Spinal cord (tissue), 10 donors: ENCODE results near the gene FAM78B. TPM values are rescaled to one million over a fixed set of nuclear protein-coding genes. Genes with fewer than 3 reads are reported as not detected.

ENCODE experiments used
- DNase-seq, 6 donors: peaks; one replicate each; pipeline versions ENCODE4 v3.0.0 to v3.0.0-alpha.2; 2013 to 2015; ENCODE audit warnings: low spot score in 6 of 6, low read depth in 4 of 6
- H3K27ac ChIP-seq: one replicate; pipeline ENCODE4 v1.5.1; 2013; ENCODE audit warnings: low read depth, low read length, control low read depth
- H3K27me3 ChIP-seq: one replicate; pipeline ENCODE4 v1.6.1; 2013; ENCODE audit warnings: low read length; ENCODE audit not compliant: control insufficient read depth, insufficient read depth
- H3K36me3 ChIP-seq: one replicate; pipeline ENCODE4 v1.6.1; 2013; ENCODE audit warnings: low read length; ENCODE audit not compliant: control insufficient read depth, insufficient read depth
- H3K4me1 ChIP-seq: one replicate; pipeline ENCODE4 v1.6.1; 2013; ENCODE audit warnings: low read length; ENCODE audit not compliant: control insufficient read depth, insufficient read depth
- H3K4me3 ChIP-seq: one replicate; pipeline ENCODE4 v1.5.1; 2013; ENCODE audit warnings: low read depth, low read length, control low read depth
- H3K9me3 ChIP-seq: one replicate; pipeline ENCODE4 v1.6.1; 2013; ENCODE audit warnings: low read length; ENCODE audit not compliant: control insufficient read depth, insufficient read depth
- WGBS: methylation state at CpG from one replicate; pipeline ENCODE4 v1.1.5; 2013; ENCODE audit warnings: missing lambda C conversion rate; ENCODE audit not compliant: insufficient coverage; 5-methylcytosine and 5-hydroxymethylcytosine counted together
- polyA plus RNA-seq, 2 donors: library from polyadenylated mRNA; unstranded; fragments of 120-200 nt; gene quantifications; one replicate each; pipeline ENCODE4 v1.2.1, GENCODE V29; 2013; ENCODE audit not compliant: insufficient read length in 2 of 2
- total RNA-seq, 2 donors: library from RNA; depleted of rRNA in 1 of 2; stranded (reverse); fragments of 120-200 nt in 1 of 2; fragments of >200 nt in 1 of 2; gene quantifications; one replicate each; pipeline versions ENCODE4 v1.2.3 to v1.2.4, GENCODE V29; 2013 to 2014
- donor health status: healthy.

The FAM78B gene
- total and polyA plus RNA-seq, 4 donors, result 4.5 to 19.9 (median 10.7) TPM

DNA sequence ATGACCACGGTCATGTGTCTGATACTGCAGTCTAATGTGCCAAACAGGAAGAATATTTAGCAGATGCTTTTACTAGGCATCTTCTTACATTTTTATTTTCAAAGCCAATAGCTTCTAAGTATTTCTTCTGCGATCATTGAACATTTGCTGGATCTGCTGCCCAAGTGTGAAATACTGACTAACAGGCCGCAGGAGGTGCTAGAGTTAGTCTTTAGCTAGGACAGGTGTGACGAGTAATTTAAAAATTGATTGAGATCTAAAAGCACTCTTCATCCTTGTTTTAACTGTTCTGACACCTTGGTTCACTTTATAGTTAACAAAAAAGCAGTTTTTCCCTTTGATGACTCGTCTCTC lies 748 bp upstream of the FAM78B start:
- Histone ChIP-seq H3K27ac (peak overlapping the region; percentile 62), H3K4me3 (peak overlapping the region; percentile 48), H3K4me1 (peaks cover 29% of the 10 kb centered on the region), H3K9me3 (no peaks in the 10 kb centered on the region), H3K36me3 (no peaks in the 10 kb centered on the region), H3K27me3 (no peaks in the 10 kb centered on the region)
- no CpG with 5 or more reads among the region's 5 CpGs for WGBS
- DNase-seq, result peak in 2 of 6 donors; percentile 6 to 71

DNA sequence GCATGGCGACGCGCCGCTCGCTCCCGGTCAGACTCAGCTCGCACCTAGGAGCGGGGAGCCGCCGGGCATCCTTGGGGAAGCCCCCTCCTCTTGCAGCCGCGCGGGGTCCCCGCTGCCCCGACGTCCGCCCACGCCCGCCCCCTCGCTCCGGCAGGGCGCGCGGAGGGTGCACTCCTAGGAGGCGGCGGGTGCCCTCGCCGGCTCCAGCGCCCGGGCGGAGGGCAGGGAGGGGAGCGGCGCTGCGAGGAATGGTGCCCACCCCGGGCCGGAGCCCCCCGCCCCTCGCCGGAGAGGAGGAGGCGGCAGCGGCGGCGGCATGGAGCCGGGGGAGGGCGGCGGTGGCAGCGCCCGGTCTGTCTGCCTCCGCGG lies 488 bp downstream of the FAM78B start:
- no peak overlapping the region for H3K4me3 ChIP-seq
- H3K27me3 ChIP-seq, result no peaks in the 10 kb centered on the region
- DNase-seq, result peak in 1 of 6 donors; percentile 4
- H3K9me3 ChIP-seq, result no peaks in the 10 kb centered on the region
- H3K27ac ChIP-seq, result no peak overlapping the region
- WGBS, result under 1% methylated on average over 50 of the region's 50 CpGs
- no peaks in the 10 kb centered on the region for H3K36me3 ChIP-seq
- H3K4me1 ChIP-seq, result peaks cover 29% of the 10 kb centered on the region

DNA sequence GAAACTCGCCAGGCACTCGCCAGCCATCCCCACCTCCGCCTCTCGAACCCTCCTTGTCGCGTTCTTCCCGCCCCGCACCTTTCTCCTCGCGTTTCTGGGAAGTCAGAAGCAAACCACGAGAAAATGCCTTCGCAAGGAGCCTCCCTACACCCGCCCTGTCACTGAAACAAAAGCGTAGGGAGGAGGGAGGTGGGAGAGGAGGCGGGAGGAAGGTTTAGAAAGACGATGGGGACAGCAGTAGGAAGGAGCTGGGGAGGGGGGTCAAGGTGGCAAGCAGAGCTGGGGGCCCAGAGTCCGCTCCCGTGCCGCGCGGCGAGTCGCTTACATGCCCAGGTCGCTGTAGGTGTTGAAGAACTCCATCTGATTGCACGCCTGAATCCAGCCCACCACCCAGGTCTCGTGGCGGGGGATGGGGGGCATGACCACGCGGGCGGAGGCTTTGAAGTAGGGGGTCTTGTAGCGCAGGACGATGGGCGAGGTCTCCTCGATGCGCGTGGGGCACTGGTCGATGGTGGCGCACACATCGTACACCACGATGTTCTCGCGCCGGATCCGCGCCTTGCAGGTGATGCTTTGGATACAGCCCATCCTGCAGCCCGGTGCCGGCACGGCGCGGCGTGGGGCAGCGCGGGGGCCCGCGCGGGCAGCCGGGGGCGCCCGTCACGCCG lies 1.0 kb downstream of the FAM78B start:
- peak in 5 of 6 donors; percentile 13 to 78 (median 36) for DNase-seq
- peak overlapping the region; percentile 36 for H3K27ac ChIP-seq

DNA sequence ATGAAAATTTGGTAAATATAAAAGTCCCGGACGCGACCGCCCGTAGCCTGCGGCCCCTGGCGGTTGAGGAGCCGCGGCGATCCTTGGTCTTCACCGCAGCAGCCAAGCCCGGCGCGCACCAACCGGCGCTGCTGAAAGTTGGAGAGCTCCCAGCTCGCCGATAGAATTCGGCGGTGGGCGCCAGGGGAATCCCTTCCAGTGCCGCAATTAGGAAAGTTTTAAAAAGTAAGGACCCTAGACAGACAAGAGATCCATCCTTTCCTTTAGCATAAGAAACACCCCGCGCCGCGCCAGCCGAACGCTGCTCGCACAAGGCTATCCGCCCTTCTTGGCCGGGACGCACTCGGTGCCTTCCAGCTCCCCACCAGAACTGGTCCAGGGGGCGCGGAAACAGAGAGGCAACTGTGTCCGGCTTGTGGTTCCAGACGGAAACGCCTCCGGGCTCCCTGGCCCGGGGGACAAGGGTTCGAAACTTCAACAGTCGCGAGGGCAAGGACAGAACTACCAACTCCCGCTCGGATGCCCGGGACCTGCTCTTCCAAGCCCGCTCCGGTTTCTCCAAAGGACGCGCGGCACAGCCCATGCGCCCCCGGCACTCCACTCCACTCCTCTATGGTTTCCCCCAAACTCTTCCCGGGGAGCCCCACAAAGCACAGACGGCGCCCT lies 1.7 kb downstream of the FAM78B start:
- Histone ChIP-seq H3K9me3 (no peaks in the 10 kb centered on the region), H3K27ac (peak overlapping the region; percentile 36), H3K4me1 (peaks cover 29% of the 10 kb centered on the region), H3K4me3 (peak overlapping the region; percentile 67), H3K27me3 (no peaks in the 10 kb centered on the region), H3K36me3 (no peaks in the 10 kb centered on the region)
- DNase-seq, result peak in 5 of 6 donors; percentile 15 to 78 (median 38)
- under 1% methylated on average over 55 of the region's 56 CpGs for WGBS

More for the DNA sequence above, 1.0 kb downstream of the FAM78B start:
- WGBS, result under 1% methylated on average over 47 of the region's 61 CpGs
- peak overlapping the region; percentile 67 for H3K4me3 ChIP-seq
- H3K4me1 ChIP-seq, result peaks cover 32% of the 10 kb centered on the region
- H3K36me3 ChIP-seq, result no peaks in the 10 kb centered on the region
- no peaks in the 10 kb centered on the region for H3K9me3 ChIP-seq
- H3K27me3 ChIP-seq, result no peaks in the 10 kb centered on the region

DNA sequence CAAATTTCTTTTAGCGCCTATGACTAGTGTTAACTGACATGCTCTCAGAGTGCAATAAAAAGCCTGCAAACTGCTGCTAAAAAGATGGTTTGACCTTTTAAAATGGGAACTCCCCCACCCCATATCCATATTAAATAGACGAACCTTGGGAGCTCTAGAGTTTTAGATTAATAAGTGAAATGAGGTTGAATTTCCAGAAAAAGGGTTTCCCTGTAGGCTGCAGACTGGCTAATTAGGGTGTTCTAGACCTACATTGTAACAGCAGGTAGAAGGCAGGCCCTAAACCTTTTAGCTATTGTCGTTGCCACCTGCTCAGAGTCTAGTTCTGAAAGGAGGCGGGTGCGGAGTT lies 2.2 kb downstream of the FAM78B start:
- DNase-seq, result no peak
- WGBS, result 0% methylated on average over 3 of the region's 5 CpGs
- no peaks in the 10 kb centered on the region for H3K9me3 ChIP-seq
- peak overlapping the region; percentile 67 for H3K4me3 ChIP-seq
- H3K27ac ChIP-seq, result no peak overlapping the region
- H3K27me3 ChIP-seq, result no peaks in the 10 kb centered on the region
- no peaks in the 10 kb centered on the region for H3K36me3 ChIP-seq
- peaks cover 27% of the 10 kb centered on the region for H3K4me1 ChIP-seq

DNA sequence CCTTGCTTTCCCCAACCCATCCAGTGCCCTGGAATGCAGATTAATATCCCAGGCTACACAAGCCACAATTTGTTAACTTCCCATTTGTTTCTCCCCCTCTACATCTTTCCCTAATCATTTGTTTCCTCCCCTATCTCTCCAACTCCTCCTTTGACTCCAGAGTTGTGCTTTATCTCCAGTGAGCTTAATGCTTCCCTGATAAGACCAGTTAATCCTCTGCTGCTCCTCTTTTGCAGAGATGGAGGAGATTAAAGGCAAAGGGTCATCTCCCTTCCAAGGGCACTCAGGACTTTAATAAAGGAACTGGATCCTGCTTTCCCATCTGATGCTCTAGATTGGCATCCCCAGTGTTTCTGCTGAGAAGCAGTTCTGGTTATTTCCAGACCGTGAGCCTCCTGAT lies 7.1 kb downstream of the FAM78B start:
- H3K9me3 ChIP-seq, result no peaks in the 10 kb centered on the region
- H3K4me3 ChIP-seq, result no peak overlapping the region
- DNase-seq, result no peak
- WGBS, result 100% methylated on average over 1 of the region's 1 CpG
- H3K4me1 ChIP-seq, result peaks cover 15% of the 10 kb centered on the region
- H3K27me3 ChIP-seq, result no peaks in the 10 kb centered on the region
- H3K27ac ChIP-seq, result no peak overlapping the region
- H3K36me3 ChIP-seq, result no peaks in the 10 kb centered on the region

DNA sequence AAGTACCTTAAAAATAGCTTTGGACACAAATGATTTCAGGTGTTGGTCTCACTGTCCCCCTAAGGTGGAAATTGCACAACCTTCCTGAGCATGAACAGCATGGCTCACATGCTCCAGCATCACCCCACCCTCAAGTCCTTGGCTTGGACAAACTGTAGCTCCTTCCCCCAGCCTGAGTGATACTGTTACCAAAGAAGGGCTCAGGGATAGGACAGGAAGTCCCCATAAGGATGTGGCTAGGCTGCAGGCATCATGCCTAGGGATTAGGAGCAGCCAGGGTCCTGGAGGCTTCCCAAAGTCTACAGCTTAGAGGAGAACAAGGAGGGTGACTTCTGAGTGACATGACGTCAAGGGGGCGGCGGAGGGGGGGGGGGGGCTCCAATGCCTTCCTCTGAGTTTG lies 10.1 kb downstream of the FAM78B start:
- H3K27me3 ChIP-seq, result no peaks in the 10 kb centered on the region
- no peaks in the 10 kb centered on the region for H3K9me3 ChIP-seq
- no peak for DNase-seq
- H3K4me1 ChIP-seq, result peaks cover 9% of the 10 kb centered on the region
- no peak overlapping the region for H3K27ac ChIP-seq
- H3K4me3 ChIP-seq, result no peak overlapping the region
- no peaks in the 10 kb centered on the region for H3K36me3 ChIP-seq
- no CpG with 5 or more reads among the region's 3 CpGs for WGBS

DNA sequence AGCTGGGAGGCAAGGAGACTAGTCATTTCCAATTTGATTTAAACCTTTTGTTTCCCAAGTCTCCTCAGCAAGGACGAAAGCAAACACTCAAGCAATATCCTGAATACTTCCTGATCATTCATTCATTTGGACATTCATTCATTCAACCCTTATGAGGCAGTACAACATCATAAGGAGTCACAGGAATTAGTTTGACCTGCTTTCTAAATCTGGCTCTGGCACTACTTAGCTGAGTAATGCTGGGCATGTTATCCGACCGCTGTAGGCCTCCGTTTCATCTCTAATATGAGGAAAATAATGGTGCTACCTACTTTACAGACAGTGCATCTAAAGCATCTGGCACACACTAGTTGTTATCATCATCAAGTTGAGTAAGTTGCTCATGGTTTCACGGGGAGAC lies 11.7 kb downstream of the FAM78B start:
- no peak for DNase-seq
- H3K27ac ChIP-seq, result no peak overlapping the region
- peaks cover 6% of the 10 kb centered on the region for H3K4me1 ChIP-seq
- 81% methylated on average over 2 of the region's 5 CpGs for WGBS
- H3K36me3 ChIP-seq, result no peaks in the 10 kb centered on the region
- no peak overlapping the region for H3K4me3 ChIP-seq
- no peaks in the 10 kb centered on the region for H3K27me3 ChIP-seq
- H3K9me3 ChIP-seq, result no peaks in the 10 kb centered on the region

DNA sequence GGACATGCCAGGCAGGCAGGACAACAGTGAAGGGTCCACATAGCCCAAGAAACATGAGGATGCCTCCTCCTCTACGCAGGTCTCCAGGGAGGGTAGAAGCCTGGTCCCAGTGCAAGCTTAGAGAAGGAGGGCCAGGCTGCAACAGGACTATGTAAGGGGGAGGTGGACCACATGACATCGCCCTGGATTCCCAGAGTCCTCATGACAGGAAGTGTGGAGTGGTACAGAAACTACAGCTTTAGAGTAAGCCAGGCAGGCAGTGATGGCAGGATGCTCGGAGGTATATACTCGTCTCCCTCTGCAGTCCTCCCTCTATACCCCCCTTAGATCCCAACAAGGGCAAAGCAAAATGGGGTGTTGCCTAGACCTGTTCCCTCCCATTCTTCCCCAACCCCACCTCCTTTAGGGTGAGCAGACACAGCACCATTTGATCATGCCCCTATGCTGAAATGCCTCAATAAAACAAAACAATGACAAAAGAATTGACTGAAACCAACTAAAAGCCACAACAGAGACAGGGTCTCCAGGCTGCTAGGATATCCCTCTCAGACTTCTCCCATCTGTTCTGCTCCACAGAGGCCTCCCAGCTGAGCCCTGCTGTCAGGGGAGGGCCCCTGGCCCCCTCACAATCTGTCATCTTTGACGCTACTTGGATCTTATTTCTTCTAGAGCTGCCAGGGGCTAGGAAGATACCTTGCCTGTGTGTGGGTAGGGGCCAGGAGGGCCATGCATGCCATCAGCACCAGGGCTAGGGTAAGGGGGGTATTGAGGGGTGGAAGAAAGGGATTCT lies 13.1 kb downstream of the FAM78B start:
- H3K4me3 ChIP-seq, result no peak overlapping the region
- peaks cover 6% of the 10 kb centered on the region for H3K4me1 ChIP-seq
- DNase-seq, result peak in 1 of 6 donors; percentile 25
- 87% methylated on average over 5 of the region's 5 CpGs for WGBS
- H3K9me3 ChIP-seq, result no peaks in the 10 kb centered on the region
- no peak overlapping the region for H3K27ac ChIP-seq
- no peaks in the 10 kb centered on the region for H3K36me3 ChIP-seq
- H3K27me3 ChIP-seq, result no peaks in the 10 kb centered on the region
